Suprapubic skin (tissue), 4 donors: Measurements from ENCODE around the gene MCU. TPM values are rescaled to one million over a fixed set of nuclear protein-coding genes. Genes with fewer than 3 reads are reported as not detected.

Experiments
- DNase-seq, 2 donors: peaks; one replicate each; pipeline ENCODE4 v3.0.0-alpha.2; 2019; ENCODE audit warnings: low spot score in 2 of 2
- H3K27ac ChIP-seq: fragments of 200-600 bp; sonication (generic); one replicate; pipeline ENCODE4 v1.5.1; 2019
- H3K27me3 ChIP-seq: fragments of 200-600 bp; sonication (generic); one replicate; pipeline ENCODE4 v1.5.1; 2019
- H3K36me3 ChIP-seq: fragments of 200-600 bp; sonication (generic); one replicate; pipeline ENCODE4 v1.5.1; 2019
- H3K4me1 ChIP-seq: fragments of 200-600 bp; sonication (generic); one replicate; pipeline ENCODE4 v1.5.1; 2019
- H3K4me3 ChIP-seq: fragments of 200-600 bp; sonication (generic); one replicate; pipeline ENCODE4 v1.5.1; 2019; ENCODE audit warnings: mild to moderate bottlenecking
- H3K9me3 ChIP-seq: fragments of 200-600 bp; sonication (generic); one replicate; pipeline ENCODE4 v1.5.1; 2019
- EP300 ChIP-seq: sonication (generic); formaldehyde crosslinking; IDR thresholded peaks from one replicate; pipeline ENCODE4 v1.6.1; 2017; ENCODE audit warnings: antibody characterized with exemption
- POLR2A ChIP-seq, 2 donors: fragments of 450-650 bp; IDR thresholded peaks; one replicate each; pipeline ENCODE4 v1.6.1; 2017; ENCODE audit warnings: antibody characterized with exemption in 2 of 2, mild to moderate bottlenecking in 2 of 2, moderate library complexity in 2 of 2
- POLR2AphosphoS5 ChIP-seq, 3 donors: sonication (generic); formaldehyde crosslinking; IDR thresholded peaks; one replicate each; pipeline ENCODE4 v1.6.1; 2017; ENCODE audit warnings: antibody characterized with exemption in 3 of 3
- WGBS: methylation state at CpG from one replicate; pipeline ENCODE4 v1.1.5; 2018; 5-methylcytosine and 5-hydroxymethylcytosine counted together
- total RNA-seq, 4 donors: library from RNA; depleted of rRNA; stranded (reverse); fragments of >200 nt; gene quantifications; one replicate each; pipeline ENCODE4 v1.1.0, GENCODE V29; 2016
- TF ChIP-seq, protein P1 (sequence below), 2 donors: fragments of 200-600 bp in 1 of 2; fragments of 450-650 bp in 1 of 2; sonication (generic) in 1 of 2; IDR thresholded peaks; one replicate each; pipeline ENCODE4 v1.5.1; 2016 to 2019; ENCODE audit warnings: antibody characterized with exemption in 2 of 2, mild to moderate bottlenecking in 1 of 2, moderate library complexity in 1 of 2

MCU gene
- total RNA-seq, 4 donors from 2014 or later, result 28.3 to 31.7 (median 29.7) TPM

DNA sequence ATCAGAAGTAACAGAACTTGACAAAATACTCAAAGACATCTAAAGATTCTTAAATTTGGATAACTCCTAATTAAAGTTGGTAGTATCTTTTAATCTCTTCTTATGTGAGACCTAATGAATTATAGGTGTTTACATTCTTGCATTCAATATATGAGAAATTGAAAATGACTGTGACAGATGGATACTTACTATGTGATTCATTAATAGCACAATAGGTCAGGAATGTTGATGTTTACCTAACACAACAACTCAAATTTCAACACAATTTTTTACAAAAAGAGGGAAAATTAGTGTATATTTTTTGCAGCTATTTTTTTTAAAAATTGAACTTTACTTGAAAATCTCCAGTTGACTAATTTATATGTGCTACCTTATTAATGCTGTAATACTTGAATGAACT lies 31.7 kb upstream of the MCU start:
- no peak for DNase-seq
- H3K4me3 ChIP-seq, result no peak overlapping the region
- no peaks in the 10 kb centered on the region for H3K9me3 ChIP-seq
- H3K4me1 ChIP-seq, result no peaks in the 10 kb centered on the region
- H3K27me3 ChIP-seq, result no peaks in the 10 kb centered on the region
- H3K36me3 ChIP-seq, result no peaks in the 10 kb centered on the region
- no peak overlapping the region for H3K27ac ChIP-seq
- TF ChIP-seq POLR2A (IDR thresholded peaks at IDR 0.05) (no peak), EP300 (no peak), POLR2AphosphoS5 (IDR thresholded peaks at IDR 0.05) (no peak)
- TF ChIP-seq, protein P1, sequence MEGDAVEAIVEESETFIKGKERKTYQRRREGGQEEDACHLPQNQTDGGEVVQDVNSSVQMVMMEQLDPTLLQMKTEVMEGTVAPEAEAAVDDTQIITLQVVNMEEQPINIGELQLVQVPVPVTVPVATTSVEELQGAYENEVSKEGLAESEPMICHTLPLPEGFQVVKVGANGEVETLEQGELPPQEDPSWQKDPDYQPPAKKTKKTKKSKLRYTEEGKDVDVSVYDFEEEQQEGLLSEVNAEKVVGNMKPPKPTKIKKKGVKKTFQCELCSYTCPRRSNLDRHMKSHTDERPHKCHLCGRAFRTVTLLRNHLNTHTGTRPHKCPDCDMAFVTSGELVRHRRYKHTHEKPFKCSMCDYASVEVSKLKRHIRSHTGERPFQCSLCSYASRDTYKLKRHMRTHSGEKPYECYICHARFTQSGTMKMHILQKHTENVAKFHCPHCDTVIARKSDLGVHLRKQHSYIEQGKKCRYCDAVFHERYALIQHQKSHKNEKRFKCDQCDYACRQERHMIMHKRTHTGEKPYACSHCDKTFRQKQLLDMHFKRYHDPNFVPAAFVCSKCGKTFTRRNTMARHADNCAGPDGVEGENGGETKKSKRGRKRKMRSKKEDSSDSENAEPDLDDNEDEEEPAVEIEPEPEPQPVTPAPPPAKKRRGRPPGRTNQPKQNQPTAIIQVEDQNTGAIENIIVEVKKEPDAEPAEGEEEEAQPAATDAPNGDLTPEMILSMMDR (IDR thresholded peaks at IDR 0.05), result no peak

DNA sequence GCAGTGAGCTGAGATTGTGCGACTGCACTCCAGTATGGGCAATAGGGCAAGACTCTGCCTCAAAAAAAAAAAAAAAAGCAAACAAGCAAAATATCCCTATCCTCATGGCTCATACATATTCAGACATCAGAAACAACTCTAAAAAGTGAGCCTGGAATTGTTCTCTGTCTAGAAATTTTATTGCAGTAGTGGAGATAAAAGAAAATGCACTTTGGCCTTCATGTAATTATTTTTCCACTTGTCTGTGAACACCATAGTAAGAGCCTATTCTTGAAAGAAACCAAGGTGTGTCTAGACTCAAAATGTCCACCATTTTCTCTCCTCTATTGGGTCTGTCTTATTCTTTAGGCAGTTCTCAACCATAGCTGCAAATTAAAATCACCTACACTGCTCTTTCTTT lies 30.5 kb upstream of the MCU start:
- WGBS, result 84% methylated on average over 1 of the region's 1 CpG
- DNase-seq, result no peak
- Histone ChIP-seq H3K9me3 (no peaks in the 10 kb centered on the region), H3K4me1 (no peaks in the 10 kb centered on the region), H3K36me3 (no peaks in the 10 kb centered on the region), H3K27me3 (no peaks in the 10 kb centered on the region), H3K4me3 (no peak overlapping the region), H3K27ac (no peak overlapping the region)
- TF ChIP-seq POLR2AphosphoS5 (IDR thresholded peaks at IDR 0.05) (no peak), POLR2A (IDR thresholded peaks at IDR 0.05) (no peak), EP300 (no peak)
- TF ChIP-seq, protein P1 (IDR thresholded peaks at IDR 0.05), result no peak

DNA sequence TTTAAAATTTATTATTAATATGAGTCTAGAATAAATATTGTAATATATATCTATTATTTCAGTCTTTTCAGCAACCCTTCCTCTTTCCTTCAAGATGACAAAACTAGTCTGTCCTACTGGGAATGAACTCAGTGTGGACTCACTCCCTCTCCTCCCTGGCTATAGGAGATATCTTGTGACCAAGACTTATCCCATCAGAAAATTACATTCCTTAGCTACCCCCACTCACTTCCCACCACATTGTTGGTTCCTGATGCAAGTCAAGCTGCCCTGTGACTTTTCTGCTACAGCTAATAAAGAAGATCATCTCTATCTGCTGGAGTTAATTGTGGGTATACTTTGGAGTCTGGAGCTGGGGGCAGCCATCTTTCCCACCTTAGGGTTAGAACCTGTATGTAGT lies 28.0 kb upstream of the MCU start:
- Histone ChIP-seq H3K36me3 (no peaks in the 10 kb centered on the region), H3K9me3 (no peaks in the 10 kb centered on the region), H3K4me1 (no peaks in the 10 kb centered on the region), H3K27me3 (no peaks in the 10 kb centered on the region), H3K4me3 (no peak overlapping the region), H3K27ac (no peak overlapping the region)
- TF ChIP-seq, protein P1 (IDR thresholded peaks at IDR 0.05), result no peak
- TF ChIP-seq POLR2AphosphoS5 (IDR thresholded peaks at IDR 0.05) (no peak), EP300 (no peak), POLR2A (IDR thresholded peaks at IDR 0.05) (no peak)
- no peak for DNase-seq

DNA sequence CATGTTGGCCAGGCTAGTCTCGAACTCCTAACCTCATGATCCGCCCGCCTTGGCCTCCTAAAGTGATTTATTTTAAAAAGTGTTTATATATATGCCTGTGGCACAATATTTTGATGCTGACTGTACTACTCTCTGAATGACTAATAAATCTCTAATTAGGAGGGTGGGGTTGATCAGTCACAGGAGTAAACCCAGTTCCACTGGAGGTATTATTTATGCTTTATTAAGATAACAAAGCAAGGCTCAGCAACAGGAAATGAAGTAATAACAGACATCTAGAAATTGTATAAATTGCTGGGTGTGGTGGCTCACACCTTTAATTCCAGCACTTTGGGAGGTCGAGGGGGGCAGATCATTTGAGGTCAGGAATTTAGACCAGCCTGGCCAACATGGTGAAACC lies 26.0 kb upstream of the MCU start:
- no peaks in the 10 kb centered on the region for H3K9me3 ChIP-seq
- no peaks in the 10 kb centered on the region for H3K27me3 ChIP-seq
- WGBS, result 78% methylated on average over 4 of the region's 4 CpGs
- no peaks in the 10 kb centered on the region for H3K4me1 ChIP-seq
- no peaks in the 10 kb centered on the region for H3K36me3 ChIP-seq
- DNase-seq, result no peak
- no peak overlapping the region for H3K27ac ChIP-seq
- no peak for TF ChIP-seq POLR2AphosphoS5 (IDR thresholded peaks at IDR 0.05)
- TF ChIP-seq EP300, result no peak
- no peak for TF ChIP-seq POLR2A (IDR thresholded peaks at IDR 0.05)
- TF ChIP-seq, protein P1 (IDR thresholded peaks at IDR 0.05), result no peak
- no peak overlapping the region for H3K4me3 ChIP-seq

DNA sequence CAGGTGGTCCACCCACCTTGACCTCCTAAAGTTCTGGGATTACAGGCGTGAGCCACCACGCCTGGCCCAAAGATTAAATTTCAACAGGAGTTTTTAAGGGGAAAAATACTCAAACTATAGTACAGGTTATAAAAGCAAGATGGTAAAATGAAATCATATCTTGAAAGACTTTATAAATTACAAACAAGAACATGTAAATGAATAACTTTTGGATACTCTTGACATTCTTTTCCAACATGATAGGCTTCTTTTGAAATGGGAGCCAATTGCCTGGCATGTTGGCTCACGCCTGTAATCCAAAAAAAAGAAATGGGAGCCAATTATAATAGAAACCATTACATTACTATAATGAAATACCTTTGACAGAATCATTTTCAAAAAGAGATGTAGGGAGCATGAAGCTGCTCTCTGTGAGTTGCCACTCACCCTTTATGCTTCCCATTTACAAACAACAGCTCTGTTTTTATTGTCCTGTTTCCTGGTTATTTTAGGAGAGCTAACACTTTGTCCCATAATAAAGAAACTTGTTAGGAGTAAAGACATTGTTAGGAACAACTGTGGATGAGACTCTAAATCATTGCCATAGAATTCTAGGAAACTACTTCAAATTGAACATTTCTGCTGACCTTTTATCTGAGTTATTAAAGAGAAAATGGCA lies 24.6 kb upstream of the MCU start:
- Histone ChIP-seq H3K36me3 (no peaks in the 10 kb centered on the region), H3K9me3 (no peaks in the 10 kb centered on the region), H3K27me3 (no peaks in the 10 kb centered on the region), H3K27ac (no peak overlapping the region), H3K4me3 (no peak overlapping the region), H3K4me1 (no peaks in the 10 kb centered on the region)
- WGBS, result 71% methylated on average over 3 of the region's 3 CpGs
- DNase-seq, result no peak
- TF ChIP-seq, protein P1 (IDR thresholded peaks at IDR 0.05), result no peak
- TF ChIP-seq POLR2AphosphoS5 (IDR thresholded peaks at IDR 0.05) (no peak), POLR2A (IDR thresholded peaks at IDR 0.05) (no peak), EP300 (no peak)
